Adrenal gland (tissue), 12 donors: ENCODE results near the gene TEX264. TPM values are rescaled to one million over a fixed set of nuclear protein-coding genes. Genes with fewer than 3 reads are reported as not detected.

Source experiments
- DNase-seq, 7 donors: peaks; one replicate each; pipeline ENCODE4 v3.0.0-alpha.2; 2019 to 2020
- H3K27ac ChIP-seq, 5 donors: fragments of 200-600 bp; sonication (generic) in 4 of 5; 1 replicate in 3 of 5; 2 replicates in 2 of 5; pipeline versions ENCODE4 v1.5.1 to v1.8.0; 2016 to 2020; ENCODE audit warnings: mild to moderate bottlenecking in 1 of 5
- H3K27me3 ChIP-seq: fragments of 200-600 bp; 2 replicates; pipeline ENCODE4 v1.8.0; 2021
- H3K36me3 ChIP-seq, 2 donors: fragments of 200-600 bp; replicated peaks in 1 of 2; 1 replicate in 1 of 2; 2 replicates in 1 of 2; pipeline versions ENCODE4 v1.5.1 to v1.8.0; 2018 to 2022
- H3K4me1 ChIP-seq, 2 donors: fragments of 200-600 bp; replicated peaks in 1 of 2; 1 replicate in 1 of 2; 2 replicates in 1 of 2; pipeline versions ENCODE4 v1.5.1 to v1.8.0; 2018 to 2021
- H3K4me3 ChIP-seq, 4 donors: fragments of 200-600 bp; sonication (generic) in 3 of 4; one replicate each; pipeline ENCODE4 v1.5.1; 2016 to 2018
- H3K9me3 ChIP-seq, 3 donors: fragments of 200-600 bp; sonication (generic) in 1 of 3; replicated peaks in 1 of 3; 1 replicate in 2 of 3; 2 replicates in 1 of 3; pipeline versions ENCODE4 v1.5.1 to v1.8.0; 2016 to 2021
- CTCF ChIP-seq, 6 experiments: fragments of 450-650 bp in 4 of 6; fragments of 200-600 bp in 2 of 6; sonication (generic) in 1 of 6; IDR thresholded peaks; 1 replicate in 5 of 6; 2 replicates in 1 of 6; pipeline versions ENCODE4 v1.5.1 to v1.8.0; 2016 to 2021; ENCODE audit warnings: antibody characterized with exemption in 6 of 6, mild to moderate bottlenecking in 2 of 6, moderate library complexity in 1 of 6
- POLR2A ChIP-seq, 2 donors: fragments of 450-650 bp; IDR thresholded peaks; one replicate each; pipeline ENCODE4 v1.6.1; 2017; ENCODE audit warnings: antibody characterized with exemption in 2 of 2, mild to moderate bottlenecking in 2 of 2, moderate library complexity in 1 of 2
- whole genome bisulfite sequencing, 4 donors: extraction: QIAGEN DNeasy Blood & Tissue Kit in 2 of 4; methylation state at CpG; one replicate each; pipeline versions ENCODE4 v1.1.5 to v1.1.7; 2013 to 2017; 5-methylcytosine and 5-hydroxymethylcytosine counted together
- intact Hi-C, 2 donors: fragments of 100-400 bp; cut with DNase I; formaldehyde crosslinking; loops; one replicate each; pipeline versions ENCODE4 v1.14.1 to v1.15.0; 2022 to 2023
- polyA plus RNA-seq, 3 donors: library from polyadenylated mRNA; stranded (reverse); fragments of 200-250 nt in 2 of 3; fragments of 350-450 nt in 1 of 3; fragmentation: Illumina TruSeq in 1 of 3; extraction: RNeasy Lipid Tissue Mini Kit (QIAGEN cat#74804) in 1 of 3; gene quantifications; one replicate each; pipeline ENCODE4 v1.2.3, GENCODE V29; 2013 to 2014
- total RNA-seq, 9 donors: library from RNA; depleted of rRNA in 4 of 9; stranded (reverse); fragments of >200 nt in 4 of 9; fragments of 120-200 nt in 1 of 9; fragmentation: NEBNext Ultra II Directional in 1 of 9; extraction: Animal tissue kit (Norgen Biotek cat#: 25700) in 1 of 9; gene quantifications; one replicate each; pipeline versions ENCODE4 v1.1.0 to v1.2.4, GENCODE V29; 2013 to 2023
- donor health status: healthy with polysubstance abuse.
- donor health status: Bipolar disorder and iron deficiency.
- donor health status: DM: yes; HTN: yes; CAD: no.
- donor health status: DM: no; HTN: no; CAD: no.
- donor health status: DM: no; HTN: no; CAD: no.
- donor health status: DM: yes; HTN: yes; CAD: no.

The TEX264 gene
- total and polyA plus RNA-seq, 12 donors = 64.7 to 207 (median 125) TPM

- no peak overlapping the region for H3K4me3 ChIP-seq
- peaks cover 0 to 5% of the 10 kb centered on the region in 2 donors for H3K4me1 ChIP-seq
- peak in 3 of 7 donors; percentile 7 to 14 (median 14) for DNase-seq
- no peaks in the 10 kb centered on the region for H3K27me3 ChIP-seq
- H3K27ac ChIP-seq = no peak overlapping the region
- H3K36me3 ChIP-seq = no peaks in the 10 kb centered on the region
- no peaks in the 10 kb centered on the region for H3K9me3 ChIP-seq
- TF ChIP-seq POLR2A (IDR thresholded peaks at IDR 0.05) (no peak), CTCF (IDR thresholded peaks at IDR 0.05) (no peak)
- WGBS, 4 donors = 86 to 91% (median 88%) methylated on average over 8 of the region's 8 CpGs
- intact Hi-C loops = no loop called here
Measured at GRCh38 chr3:51711352-51712037, 40.4 kb downstream of the TEX264 start.

- H3K27me3 ChIP-seq = no peaks in the 10 kb centered on the region
- H3K4me1 ChIP-seq = peaks cover 0 to 4% of the 10 kb centered on the region in 2 donors
- DNase-seq = peak in 1 of 7 donors; percentile 15
- no peak overlapping the region for H3K27ac ChIP-seq
- intact Hi-C loops = no loop called here
- H3K9me3 ChIP-seq = no peaks in the 10 kb centered on the region
- H3K36me3 ChIP-seq = no peaks in the 10 kb centered on the region
- no peak overlapping the region for H3K4me3 ChIP-seq
- 73 to 100% (median 89%) methylated on average over 1 of the region's 1 CpG for WGBS, 4 donors
- TF ChIP-seq POLR2A (IDR thresholded peaks at IDR 0.05) (no peak), CTCF (IDR thresholded peaks at IDR 0.05) (no peak)
Measured at GRCh38 chr3:51712038-51712420, 41.0 kb downstream of the TEX264 start.

- 93 to 97% (median 96%) methylated on average over 7 to 20 of the region's 20 CpGs for WGBS, 4 donors
- peak in 4 of 7 donors; percentile 7 to 35 (median 14) for DNase-seq
- intact Hi-C loops = no loop called here
- no peaks in the 10 kb centered on the region for H3K27me3 ChIP-seq
- TF ChIP-seq POLR2A (IDR thresholded peaks at IDR 0.05) (no peak), CTCF (IDR thresholded peaks at IDR 0.05) (no peak)
- no peaks in the 10 kb centered on the region for H3K9me3 ChIP-seq
- no peaks in the 10 kb centered on the region for H3K36me3 ChIP-seq
- no peak overlapping the region for H3K4me3 ChIP-seq
- H3K27ac ChIP-seq = no peak overlapping the region
- H3K4me1 ChIP-seq = no peaks in the 10 kb centered on the region
Measured at GRCh38 chr3:51712511-51712931, 41.5 kb downstream of the TEX264 start.

- H3K36me3 ChIP-seq = no peaks in the 10 kb centered on the region
- no peaks in the 10 kb centered on the region for H3K27me3 ChIP-seq
- peak in 3 of 7 donors; percentile 4 to 12 (median 10) for DNase-seq
- intact Hi-C loops = no loop called here
- H3K27ac ChIP-seq = no peak overlapping the region
- no peaks in the 10 kb centered on the region for H3K4me1 ChIP-seq
- WGBS, 4 donors = 93 to 97% (median 94%) methylated on average over 15 to 19 of the region's 19 CpGs
- no peak for TF ChIP-seq CTCF (IDR thresholded peaks at IDR 0.05)
- no peak for TF ChIP-seq POLR2A (IDR thresholded peaks at IDR 0.05)
- no peak overlapping the region for H3K4me3 ChIP-seq
- no peaks in the 10 kb centered on the region for H3K9me3 ChIP-seq
Measured at GRCh38 chr3:51712963-51713362, 41.9 kb downstream of the TEX264 start.
